ENCODE measurements around the gene FNDC10.
A peak's percentile ranks its signal among the peaks of the same experiment; 100 is the strongest.

Gene FNDC10

DNA sequence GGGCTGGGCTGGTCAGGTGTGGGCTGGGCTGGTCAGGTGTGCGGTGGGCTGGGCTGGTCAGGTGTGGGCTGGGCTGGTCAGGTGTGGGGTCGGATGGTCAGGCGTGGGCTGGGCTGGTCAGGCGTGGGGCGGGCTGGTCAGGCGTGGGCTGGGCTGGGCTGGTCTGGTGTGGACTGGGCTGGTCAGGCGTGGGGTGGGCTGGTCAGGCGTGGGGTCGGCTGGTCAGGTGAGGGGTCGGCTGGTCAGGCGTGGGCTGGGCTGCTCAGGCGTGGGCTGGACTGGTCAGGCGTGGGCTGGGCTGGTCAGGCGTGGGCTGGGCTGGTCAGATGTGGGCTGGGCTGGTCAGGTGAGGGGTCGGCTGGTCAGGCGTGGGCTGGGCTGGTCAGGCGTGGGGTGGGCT, 5.8 kb upstream of the FNDC10 start:
- TF ChIP-seq POLR2A (IDR thresholded peaks at IDR 0.05; ENCODE audit: extremely low read depth, insufficient read length) = no peak
- TF ChIP-seq, protein P1, sequence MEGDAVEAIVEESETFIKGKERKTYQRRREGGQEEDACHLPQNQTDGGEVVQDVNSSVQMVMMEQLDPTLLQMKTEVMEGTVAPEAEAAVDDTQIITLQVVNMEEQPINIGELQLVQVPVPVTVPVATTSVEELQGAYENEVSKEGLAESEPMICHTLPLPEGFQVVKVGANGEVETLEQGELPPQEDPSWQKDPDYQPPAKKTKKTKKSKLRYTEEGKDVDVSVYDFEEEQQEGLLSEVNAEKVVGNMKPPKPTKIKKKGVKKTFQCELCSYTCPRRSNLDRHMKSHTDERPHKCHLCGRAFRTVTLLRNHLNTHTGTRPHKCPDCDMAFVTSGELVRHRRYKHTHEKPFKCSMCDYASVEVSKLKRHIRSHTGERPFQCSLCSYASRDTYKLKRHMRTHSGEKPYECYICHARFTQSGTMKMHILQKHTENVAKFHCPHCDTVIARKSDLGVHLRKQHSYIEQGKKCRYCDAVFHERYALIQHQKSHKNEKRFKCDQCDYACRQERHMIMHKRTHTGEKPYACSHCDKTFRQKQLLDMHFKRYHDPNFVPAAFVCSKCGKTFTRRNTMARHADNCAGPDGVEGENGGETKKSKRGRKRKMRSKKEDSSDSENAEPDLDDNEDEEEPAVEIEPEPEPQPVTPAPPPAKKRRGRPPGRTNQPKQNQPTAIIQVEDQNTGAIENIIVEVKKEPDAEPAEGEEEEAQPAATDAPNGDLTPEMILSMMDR (IDR thresholded peaks at IDR 0.05; ENCODE audit: low read depth, low read length) = no peak
- no peak for TF ChIP-seq MYC (IDR thresholded peaks at IDR 0.05; ENCODE audit: low read depth, low read length)
- TF ChIP-seq MAX (IDR thresholded peaks at IDR 0.05; ENCODE audit: low read depth, low read length) = no peak
- no peak overlapping the region for H3K4me3 ChIP-seq (ENCODE audit: low read depth, low read length)
- DNase-seq (ENCODE audit: low read depth) = no peak

DNA sequence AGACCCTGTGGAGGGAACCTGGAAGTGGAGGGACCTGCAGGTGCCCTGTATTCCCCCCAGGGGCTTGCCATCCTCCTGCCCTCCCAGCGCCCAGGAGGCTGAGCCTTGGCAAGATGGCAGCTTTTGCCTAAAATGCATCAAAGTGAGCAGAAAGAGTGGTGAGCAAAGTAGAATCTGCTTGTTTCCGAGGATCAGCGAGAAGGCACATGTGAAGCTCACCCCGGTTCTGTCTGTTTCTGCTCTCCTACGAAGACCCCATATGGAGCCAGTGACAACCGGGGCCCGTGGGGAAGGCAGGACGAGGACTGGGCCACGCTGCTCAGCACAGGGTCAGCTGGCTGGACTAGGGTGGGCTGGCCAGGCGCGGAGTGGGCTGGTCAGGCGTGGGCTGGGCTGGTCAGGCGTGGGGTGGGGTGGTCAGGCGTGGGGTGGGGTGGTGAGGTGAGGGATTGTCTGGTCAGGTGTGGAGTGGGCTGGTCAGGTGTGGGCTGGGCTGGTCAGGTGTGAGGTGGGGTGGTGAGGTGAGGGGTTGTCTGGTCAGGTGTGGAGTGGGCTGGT, 5.2 kb upstream of the FNDC10 start:
- DNase-seq (ENCODE audit: low read depth) = no peak
- TF ChIP-seq, protein P1 (IDR thresholded peaks at IDR 0.05; ENCODE audit: low read depth, low read length) = no peak
- no peak for TF ChIP-seq POLR2A (IDR thresholded peaks at IDR 0.05; ENCODE audit: extremely low read depth, insufficient read length)
- no peak for TF ChIP-seq MYC (IDR thresholded peaks at IDR 0.05; ENCODE audit: low read depth, low read length)
- no peak for TF ChIP-seq MAX (IDR thresholded peaks at IDR 0.05; ENCODE audit: low read depth, low read length)
- no peak overlapping the region for H3K4me3 ChIP-seq (ENCODE audit: low read depth, low read length)

DNA sequence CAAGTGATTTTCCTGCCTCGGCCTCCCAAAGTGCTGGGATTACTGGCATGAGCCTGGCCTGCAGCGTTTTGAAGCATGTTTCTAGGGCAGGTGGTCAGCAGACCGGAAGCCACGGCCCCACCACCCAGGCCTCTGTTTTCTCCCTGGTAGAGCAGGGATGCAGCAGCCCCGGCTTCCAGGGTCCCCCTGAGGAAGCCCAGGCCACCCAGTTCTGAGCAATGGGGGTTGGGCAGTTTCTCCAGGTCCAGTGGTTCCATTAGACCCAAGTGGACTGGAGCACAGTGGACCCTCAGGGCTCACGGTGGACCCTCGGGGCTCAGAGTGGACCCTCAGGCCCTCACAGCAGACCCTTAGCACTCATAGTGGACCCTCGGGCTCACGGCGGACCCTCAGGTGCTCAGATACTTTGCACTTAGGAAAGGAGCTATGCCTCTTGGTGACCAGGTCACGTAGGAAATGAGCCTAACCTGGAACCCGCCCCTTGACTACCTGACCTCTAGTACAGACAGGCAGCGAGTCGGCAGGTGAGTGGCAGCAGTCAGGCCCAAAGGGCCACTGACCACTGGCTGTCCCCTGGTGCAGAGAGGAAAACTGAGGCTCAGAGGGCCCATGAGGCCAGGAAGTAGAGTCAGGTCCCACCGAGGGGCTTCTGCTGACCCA, 4.6 kb upstream of the FNDC10 start:
- H3K4me3 ChIP-seq (ENCODE audit: low read depth, low read length) = no peak overlapping the region
- DNase-seq (ENCODE audit: low read depth) = no peak
- no peak for TF ChIP-seq MAX (IDR thresholded peaks at IDR 0.05; ENCODE audit: low read depth, low read length)
- TF ChIP-seq POLR2A (IDR thresholded peaks at IDR 0.05; ENCODE audit: extremely low read depth, insufficient read length) = no peak
- TF ChIP-seq, protein P1 (IDR thresholded peaks at IDR 0.05; ENCODE audit: low read depth, low read length) = no peak
- TF ChIP-seq MYC (IDR thresholded peaks at IDR 0.05; ENCODE audit: low read depth, low read length) = no peak

- no peak overlapping the region for H3K4me3 ChIP-seq (ENCODE audit: low read depth, low read length)
- TF ChIP-seq, protein P1 (IDR thresholded peaks at IDR 0.05; ENCODE audit: low read depth, low read length) = no peak
- no peak for TF ChIP-seq POLR2A (IDR thresholded peaks at IDR 0.05; ENCODE audit: extremely low read depth, insufficient read length)
- no peak for TF ChIP-seq MAX (IDR thresholded peaks at IDR 0.05; ENCODE audit: low read depth, low read length)
- no peak for TF ChIP-seq MYC (IDR thresholded peaks at IDR 0.05; ENCODE audit: low read depth, low read length)
- DNase-seq (ENCODE audit: low read depth) = peak; percentile 1
These were observed 3.9 kb upstream of the FNDC10 start for GRCh38 chr1:1603671-1604373.

GRCh38 chr1:1602968-1603506, 3.1 kb upstream of the FNDC10 start:
- no peak overlapping the region for H3K4me3 ChIP-seq (ENCODE audit: low read depth, low read length)
- TF ChIP-seq, protein P1 (IDR thresholded peaks at IDR 0.05; ENCODE audit: low read depth, low read length) = no peak
- DNase-seq (ENCODE audit: low read depth) = no peak

Data from NB4 (cell line).